HG03521 (cell line): ENCODE measurements around the gene TMTC3.
"Not testable (repeated sequence)": the region's sequence is repeated elsewhere in the genome, so short reads cannot be mapped to it uniquely, and the experiment has no call there.

Experiments
- ATAC-seq: cut with Tn5 transposase; IDR thresholded peaks from one replicate; pipeline ENCODE4 v1.9.1; 2021; ENCODE audit warnings: mild to moderate bottlenecking, moderate library complexity; ENCODE audit not compliant: unreplicated experiment

Gene TMTC3

GRCh38 chr12:88141774-88142609, at the start of gene TMTC3, which contains the start of gene CEP290:
Gene TMTC3, plus strand, starts transcription at chr12:88142307. Its CDS starts 6,009 bp downstream, at chr12:88148316.
Gene CEP290, minus strand, starts transcription at chr12:88142088. Its CDS starts 781 bp downstream, at chr12:88141307.
- ATAC-seq: peak; percentile 95

DNA sequence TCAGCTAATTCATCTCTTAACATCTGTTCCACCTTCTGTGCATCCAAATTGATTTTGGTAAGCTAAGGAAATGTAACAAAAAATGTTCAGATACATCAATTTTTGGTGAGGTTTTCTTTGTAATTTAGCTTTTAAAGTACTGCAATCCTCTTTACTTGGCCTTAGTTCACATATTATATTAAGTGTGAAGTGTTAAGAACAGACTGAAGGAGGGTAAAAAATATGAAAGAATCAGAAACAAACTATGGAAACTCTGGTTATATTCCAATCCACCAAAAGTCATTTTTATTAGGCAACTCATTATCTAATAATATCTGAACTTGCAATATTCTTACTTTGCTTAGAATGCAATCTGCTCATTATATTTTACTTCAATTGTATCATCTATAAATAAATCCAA, 49.3 kb upstream of the TMTC3 start:
- ATAC-seq: no peak

DNA sequence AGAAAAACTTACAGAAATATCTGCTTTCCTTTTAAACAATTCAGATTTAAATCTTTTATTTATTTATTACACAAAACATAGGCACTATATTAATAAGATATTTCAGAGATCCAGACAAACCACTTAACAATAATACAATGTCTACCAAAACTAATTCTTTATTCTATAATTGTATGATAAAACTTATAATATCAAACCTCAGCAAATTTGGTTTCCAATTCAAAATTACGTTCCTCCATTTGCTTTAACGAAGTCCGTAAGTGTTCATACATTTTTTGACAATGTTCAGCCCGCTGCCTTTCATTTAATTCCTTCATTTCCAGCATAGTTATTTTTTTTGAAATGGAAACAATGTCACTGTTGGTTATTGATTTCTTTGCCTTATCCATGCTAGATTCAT, 48.5 kb upstream of the TMTC3 start:
- ATAC-seq: no peak

GRCh38 chr12:88108021-88108420, 34.1 kb upstream of the TMTC3 start:
- ATAC-seq: no peak

GRCh38 chr12:88111074-88111652, 30.9 kb upstream of the TMTC3 start:
- ATAC-seq: no peak

GRCh38 chr12:88113871-88114270, 28.2 kb upstream of the TMTC3 start:
- no peak for ATAC-seq

GRCh38 chr12:88122666-88123065, 19.4 kb upstream of the TMTC3 start:
- ATAC-seq: no peak

DNA sequence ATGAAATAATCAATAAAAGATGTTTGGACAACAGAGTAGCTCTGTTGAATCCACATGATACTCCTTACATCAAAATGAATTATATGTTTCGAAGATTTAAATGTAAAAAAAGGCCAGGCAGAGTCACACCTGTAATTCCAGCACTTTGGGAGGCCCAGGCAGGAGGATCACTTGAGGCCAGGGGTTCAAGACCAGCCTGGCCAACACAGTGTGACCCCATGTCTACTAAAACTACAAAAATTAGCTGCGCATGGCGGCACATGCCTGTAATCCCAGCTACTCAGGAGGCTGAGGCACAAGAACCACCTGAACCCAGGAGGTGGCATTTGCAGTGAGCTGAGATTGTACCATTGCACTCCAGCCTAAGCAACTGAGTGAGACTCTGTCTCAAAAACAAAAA, 15.0 kb upstream of the TMTC3 start:
- ATAC-seq: no peak

DNA sequence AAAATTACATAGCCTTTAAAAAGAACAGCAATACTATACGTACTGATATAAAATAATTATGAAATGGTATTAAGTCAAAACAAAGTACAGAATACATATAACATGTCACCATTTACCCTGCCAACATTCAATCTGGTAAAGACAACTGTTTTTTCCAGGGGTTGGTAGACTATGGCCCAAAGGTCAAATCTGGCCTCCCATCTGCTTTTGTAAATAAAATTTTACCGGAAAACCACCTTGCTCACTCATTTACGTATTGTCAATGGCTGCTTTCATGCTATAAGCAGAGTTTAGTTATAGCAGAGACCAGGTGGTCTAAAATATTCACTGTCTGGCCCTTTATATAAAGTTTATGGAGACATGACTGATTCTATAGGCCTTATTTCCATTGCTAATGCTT, 14.3 kb upstream of the TMTC3 start:
- no peak for ATAC-seq

- ATAC-seq: no peak
Observed at GRCh38 chr12:88132392-88132791, 9.7 kb upstream of the TMTC3 start.

GRCh38 chr12:88133181-88133580, 8.9 kb upstream of the TMTC3 start:
- not testable (repeated sequence) for ATAC-seq

DNA sequence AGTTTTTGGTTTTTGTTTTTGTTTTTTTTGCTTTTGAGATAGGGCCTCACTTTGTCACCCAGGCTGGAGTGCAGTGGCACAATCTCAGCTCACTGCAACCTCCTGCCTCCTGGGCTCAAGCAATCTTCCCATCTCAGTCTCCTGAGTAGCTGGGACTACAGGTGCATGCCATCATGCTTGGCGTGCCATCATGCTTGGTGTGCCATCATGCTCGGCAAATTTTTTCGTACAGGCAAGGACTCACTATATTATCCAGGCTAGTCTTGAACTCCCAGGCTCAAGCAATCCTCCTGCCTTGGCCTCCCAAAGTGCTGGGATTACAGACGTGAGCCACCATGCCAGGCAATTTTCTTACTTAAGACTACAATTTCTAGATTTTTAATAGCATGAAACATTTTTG, 2.4 kb upstream of the TMTC3 start:
- not testable (repeated sequence) for ATAC-seq

DNA sequence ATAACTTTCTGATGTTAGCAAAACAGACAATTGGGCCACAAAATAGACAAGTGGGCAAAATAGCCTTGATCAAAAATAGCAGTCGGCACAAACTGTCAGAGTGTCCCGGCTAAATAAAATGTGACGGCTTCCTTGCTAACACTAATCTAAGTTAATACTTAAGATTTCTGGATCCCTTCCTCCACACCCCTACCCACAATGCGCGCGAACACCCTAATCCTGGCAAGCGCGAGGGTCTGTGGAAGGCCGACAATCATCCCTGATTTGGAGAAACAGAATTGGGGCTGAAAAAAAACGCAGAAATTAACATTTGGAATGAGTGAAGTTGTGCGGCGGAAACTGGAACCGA, 708 bp upstream of the TMTC3 start:
- peak; percentile 0 for ATAC-seq

GRCh38 chr12:88142610-88142991, 494 bp downstream of the TMTC3 start:
- ATAC-seq: no peak

DNA sequence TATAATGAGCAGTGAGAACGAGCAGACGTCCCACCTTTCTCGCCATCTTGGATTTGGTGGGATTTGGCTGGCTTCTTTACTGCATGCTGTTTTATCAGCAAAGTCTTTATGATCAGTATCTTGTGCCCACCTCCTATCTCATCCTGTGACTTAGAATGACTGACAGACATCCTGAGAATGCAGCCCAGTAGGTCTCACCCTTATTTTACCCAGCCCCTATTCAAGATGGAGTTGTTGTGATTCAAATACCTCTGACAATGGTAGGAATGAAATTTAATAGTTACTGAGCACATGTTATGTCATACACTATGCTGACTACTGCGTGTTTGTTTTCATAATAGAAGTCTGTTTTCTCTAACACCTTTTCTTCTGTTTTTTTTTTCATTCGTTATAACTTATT, 1.9 kb downstream of the TMTC3 start:
- ATAC-seq: no peak

- ATAC-seq: no peak
Observed at GRCh38 chr12:88144546-88145468, 2.7 kb downstream of the TMTC3 start.

DNA sequence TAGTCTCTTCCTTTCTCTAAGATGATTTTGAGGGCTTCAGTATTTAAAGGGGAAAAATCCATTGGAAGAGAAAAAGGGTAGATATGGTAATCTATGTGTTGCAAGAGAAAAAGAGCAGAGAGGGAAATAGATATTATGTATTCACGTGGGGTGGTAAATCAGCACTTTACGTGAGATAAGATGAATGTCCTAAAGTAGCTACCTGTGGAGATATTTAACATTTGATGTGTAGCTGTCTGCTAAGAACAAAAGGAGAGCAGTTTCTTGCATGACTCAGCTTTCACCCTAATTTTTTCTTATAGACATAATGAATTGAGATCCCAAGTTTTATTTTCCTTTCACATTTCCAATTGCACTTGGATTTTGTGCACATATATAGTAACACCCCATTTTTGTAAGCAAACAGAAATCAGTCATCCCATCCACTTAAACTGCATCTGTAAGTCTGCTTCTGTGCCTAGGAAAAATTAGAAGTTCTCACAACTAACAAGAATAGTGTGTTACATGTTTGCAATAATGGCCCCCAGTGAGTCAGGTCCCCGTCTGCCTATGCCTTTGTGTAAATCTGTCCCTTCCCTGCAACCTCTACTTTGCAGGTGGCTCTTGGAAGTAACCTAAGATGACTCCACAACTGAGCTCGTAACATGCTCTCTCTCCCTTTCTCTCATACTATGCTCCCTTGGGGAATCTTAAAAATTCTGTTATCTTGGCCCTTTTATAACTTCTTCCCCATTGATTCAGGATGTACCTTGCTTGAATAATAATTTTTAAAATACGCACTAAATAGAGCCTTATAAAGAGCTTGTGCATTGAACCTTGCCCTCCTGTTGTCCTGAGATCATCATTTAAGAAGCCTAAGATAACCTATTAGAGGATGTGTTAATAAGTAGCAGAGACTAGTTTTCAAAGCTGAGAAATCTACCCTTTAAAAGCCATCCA, 3.7 kb downstream of the TMTC3 start:
- ATAC-seq: no peak

GRCh38 chr12:88150063-88150462, 8.0 kb downstream of the TMTC3 start:
- no peak for ATAC-seq

- ATAC-seq: no peak
Observed at GRCh38 chr12:88153959-88154358, 11.9 kb downstream of the TMTC3 start.

DNA sequence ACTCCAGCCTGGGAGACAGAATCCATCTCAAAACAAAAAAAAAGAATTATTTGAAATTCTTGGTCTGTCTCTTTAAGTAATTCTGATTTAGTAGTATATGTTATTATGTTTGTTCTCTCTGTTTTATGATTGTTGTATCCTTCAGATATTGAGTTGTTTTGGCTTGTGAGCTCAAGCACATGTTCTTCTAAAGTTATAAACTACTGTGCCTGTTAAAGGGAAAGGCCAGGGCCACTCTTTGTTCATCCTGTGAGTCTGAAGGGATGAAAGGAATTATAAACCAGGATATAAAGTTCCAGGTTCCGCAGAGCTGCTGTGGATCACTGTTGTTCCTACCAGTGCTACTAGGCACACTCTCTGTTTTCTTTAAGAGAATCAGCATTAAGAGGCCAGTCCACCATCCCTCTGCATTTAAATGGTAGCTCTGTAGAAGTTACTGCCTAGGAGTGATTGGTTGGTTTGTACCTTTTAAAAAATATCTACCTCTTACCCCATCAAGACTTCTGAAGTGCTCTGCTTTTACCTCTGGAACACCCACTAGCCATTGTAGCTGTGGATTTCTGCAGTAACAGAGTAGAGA, 14.1 kb downstream of the TMTC3 start:
- no peak for ATAC-seq
